HG03060 (cell line): ENCODE data around the gene GPR32.
"Not testable (repeated sequence)": the region's sequence is repeated elsewhere in the genome, so short reads cannot be mapped to it uniquely, and the experiment has no call there.

Source experiments
- ATAC-seq: cut with Tn5 transposase; IDR thresholded peaks from one replicate; pipeline ENCODE4 v1.9.1; 2021; ENCODE audit warnings: low read depth, moderate number of reproducible peaks; ENCODE audit not compliant: unreplicated experiment

GPR32 gene

GRCh38 chr19:50745221-50745620 lies 25.0 kb upstream of the GPR32 start:
- no peak for ATAC-seq

- ATAC-seq, result not testable (repeated sequence)
Observed at GRCh38 chr19:50747141-50747540, 23.1 kb upstream of the GPR32 start.

- no peak for ATAC-seq
Observed at GRCh38 chr19:50749490-50749889, 20.8 kb upstream of the GPR32 start.

- ATAC-seq, result no peak
Observed at GRCh38 chr19:50750010-50750409, 20.3 kb upstream of the GPR32 start.

GRCh38 chr19:50753879-50754278 lies 16.4 kb upstream of the GPR32 start:
- ATAC-seq, result no peak

GRCh38 chr19:50756244-50756643 lies 14.0 kb upstream of the GPR32 start:
- not testable (repeated sequence) for ATAC-seq

- ATAC-seq, result not testable (repeated sequence)
Observed at GRCh38 chr19:50757624-50758023, 12.6 kb upstream of the GPR32 start.

GRCh38 chr19:50759076-50759475 lies 11.2 kb upstream of the GPR32 start:
- ATAC-seq, result not testable (repeated sequence)

GRCh38 chr19:50759886-50760285 lies 10.4 kb upstream of the GPR32 start:
- no peak for ATAC-seq

GRCh38 chr19:50761501-50761900 lies 8.8 kb upstream of the GPR32 start:
- not testable (repeated sequence) for ATAC-seq

GRCh38 chr19:50763521-50763920 lies 6.7 kb upstream of the GPR32 start:
- ATAC-seq, result not testable (repeated sequence)

- ATAC-seq, result no peak
Observed at GRCh38 chr19:50764409-50764808, 5.9 kb upstream of the GPR32 start.

- ATAC-seq, result not testable (repeated sequence)
Observed at GRCh38 chr19:50766746-50767145, 3.5 kb upstream of the GPR32 start.

GRCh38 chr19:50767263-50767662 lies 3.0 kb upstream of the GPR32 start:
- ATAC-seq, result not testable (repeated sequence)

- ATAC-seq, result no peak
Observed at GRCh38 chr19:50768277-50768676, 2.0 kb upstream of the GPR32 start.

GRCh38 chr19:50770888-50771287 lies 624 bp downstream of the GPR32 start:
- no peak for ATAC-seq

GRCh38 chr19:50772476-50772875 lies 2.2 kb downstream of the GPR32 start:
- ATAC-seq, result no peak

- not testable (repeated sequence) for ATAC-seq
Observed at GRCh38 chr19:50772912-50773311, 2.6 kb downstream of the GPR32 start.

GRCh38 chr19:50773454-50773853 lies 3.2 kb downstream of the GPR32 start:
- not testable (repeated sequence) for ATAC-seq

GRCh38 chr19:50776131-50776530 lies 5.9 kb downstream of the GPR32 start:
- ATAC-seq, result no peak

GRCh38 chr19:50777261-50777660 lies 7.0 kb downstream of the GPR32 start:
- ATAC-seq, result no peak

- ATAC-seq, result no peak
Observed at GRCh38 chr19:50777830-50778303, 7.6 kb downstream of the GPR32 start.

- ATAC-seq, result no peak
Observed at GRCh38 chr19:50778906-50779430, 8.7 kb downstream of the GPR32 start.
